ENCODE measurements around the gene CPLX1.
"Not testable (repeated sequence)": the region's sequence is repeated elsewhere in the genome, so short reads cannot be mapped to it uniquely, and the experiment has no call there.

Gene CPLX1

GRCh38 chr4:819401-820229 is 6.3 kb downstream of the CPLX1 start:
- no peak for DNase-seq

DNA sequence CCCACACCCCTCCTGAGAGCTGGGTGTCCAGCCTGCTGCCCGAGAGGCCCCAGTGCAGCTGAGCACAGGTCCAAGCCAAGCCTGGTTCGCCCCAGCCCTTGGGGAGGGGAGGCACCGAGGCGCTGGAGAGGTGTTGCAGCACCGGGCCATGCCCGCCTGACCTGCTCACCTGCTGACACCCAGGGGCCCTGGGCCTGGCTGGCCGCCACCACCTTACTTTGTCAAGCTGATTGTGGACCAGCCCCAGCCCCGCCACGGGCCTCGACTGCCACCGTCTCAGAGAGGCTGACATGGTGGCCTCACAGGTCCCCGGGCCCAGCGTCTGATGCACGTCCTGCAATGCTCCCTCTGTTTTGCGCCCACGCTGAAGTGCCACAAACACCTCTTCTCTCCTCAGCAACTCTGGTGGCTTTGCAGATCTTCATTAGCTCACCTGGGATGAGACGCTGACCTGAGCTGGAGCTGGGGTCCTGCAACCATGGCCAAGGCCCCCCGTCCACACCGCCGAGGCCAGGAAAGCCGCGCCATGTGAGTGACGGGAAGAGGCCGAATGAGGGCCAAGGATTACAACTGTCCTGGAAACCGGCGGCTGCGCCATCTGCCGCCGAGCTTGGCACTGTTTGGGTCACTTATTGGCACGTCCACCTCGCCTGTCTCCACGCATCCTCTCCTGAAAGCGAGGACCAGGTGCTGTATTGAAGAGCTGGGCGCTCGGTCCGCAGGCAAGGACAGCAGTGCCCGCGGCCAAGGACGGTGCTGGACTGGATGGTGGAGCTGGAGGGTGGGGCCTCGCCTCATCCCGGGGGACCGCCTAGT is 7.6 kb downstream of the CPLX1 start:
- no peak for DNase-seq

- DNase-seq, result no peak
These were observed 10.3 kb downstream of the CPLX1 start for GRCh38 chr4:815464-816146.

DNA sequence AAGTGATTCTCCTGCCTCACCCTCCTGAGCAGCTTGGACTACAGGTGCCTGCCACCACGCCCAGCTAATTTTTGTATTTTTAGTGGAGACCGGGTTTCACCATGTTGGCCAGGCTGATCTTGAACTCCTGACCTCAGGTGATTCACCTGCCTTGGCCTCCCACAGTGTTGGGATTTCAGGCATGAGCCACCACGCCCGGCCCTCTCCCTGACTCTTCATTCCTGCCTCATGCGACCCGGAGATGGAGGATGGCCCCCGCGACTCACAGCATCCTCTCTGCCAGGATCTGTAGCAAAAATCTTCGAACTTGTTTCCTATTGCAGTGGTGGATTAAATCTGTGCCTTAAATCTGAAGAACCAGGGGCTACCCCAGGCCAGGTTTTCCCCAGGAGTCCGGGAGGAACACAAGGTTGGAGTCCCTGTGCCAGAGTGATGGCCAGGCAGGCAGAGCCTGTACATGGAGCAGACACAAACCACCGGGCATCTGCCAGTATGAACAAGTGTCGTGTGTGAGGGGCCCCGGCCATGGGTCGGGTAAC is 11.5 kb downstream of the CPLX1 start:
- DNase-seq, result no peak

- no peak for DNase-seq
These were observed 12.0 kb downstream of the CPLX1 start for GRCh38 chr4:813900-814299.

DNA sequence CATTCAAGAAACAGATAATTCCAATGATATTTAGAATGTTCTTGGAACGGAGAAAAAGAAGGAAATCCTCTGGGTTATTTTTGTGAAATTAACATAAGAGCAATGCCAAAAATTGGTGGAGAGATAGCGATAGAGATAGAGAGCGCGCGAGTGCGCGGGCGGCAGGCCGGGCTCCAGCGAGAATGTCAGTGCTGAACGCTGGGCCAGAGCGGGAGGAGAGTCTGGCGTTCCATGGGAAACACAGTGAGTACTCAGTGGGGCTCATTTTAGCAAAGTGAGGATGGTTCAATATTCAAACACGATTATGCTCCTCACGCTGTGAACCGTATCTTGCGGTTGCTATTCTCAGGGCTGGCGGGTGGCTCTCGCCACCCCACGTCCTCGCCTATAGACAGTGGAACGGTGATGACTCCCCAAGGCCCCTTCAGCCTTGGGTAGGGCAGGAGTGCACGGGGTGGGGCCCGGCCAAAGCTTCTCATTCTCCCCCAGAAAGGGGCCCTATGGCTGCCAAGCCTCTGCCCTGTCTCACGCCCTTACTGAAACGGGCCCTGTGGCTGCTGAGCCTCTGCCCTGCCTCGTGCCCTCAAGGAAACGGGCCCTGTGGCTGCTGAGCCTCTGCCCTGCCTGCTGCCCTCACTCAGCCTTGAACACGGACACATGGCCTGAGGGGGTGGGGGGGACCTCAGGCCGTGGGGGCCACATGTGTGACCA is 16.9 kb downstream of the CPLX1 start:
- no peak for DNase-seq

GRCh38 chr4:807792-808191 is 18.1 kb downstream of the CPLX1 start:
- DNase-seq, result no peak

DNA sequence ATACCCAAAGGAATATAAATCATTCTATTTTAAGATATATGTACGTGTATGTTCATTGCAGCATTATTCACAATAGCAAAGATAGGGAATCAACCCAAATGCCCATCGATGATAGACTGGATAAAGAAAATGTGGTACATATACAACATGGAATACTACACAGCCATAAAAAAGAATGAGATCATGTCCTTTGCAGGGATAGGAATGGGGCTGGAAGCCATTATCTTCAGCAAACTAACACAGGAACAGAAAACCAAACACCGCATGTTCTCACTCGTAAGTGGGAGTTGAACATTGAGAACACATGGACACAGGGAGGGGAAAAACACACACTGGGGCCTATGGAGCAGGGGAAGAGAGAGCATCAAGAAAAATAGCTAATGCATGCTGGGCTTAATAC is 18.9 kb downstream of the CPLX1 start:
- not testable (repeated sequence) for DNase-seq

DNA sequence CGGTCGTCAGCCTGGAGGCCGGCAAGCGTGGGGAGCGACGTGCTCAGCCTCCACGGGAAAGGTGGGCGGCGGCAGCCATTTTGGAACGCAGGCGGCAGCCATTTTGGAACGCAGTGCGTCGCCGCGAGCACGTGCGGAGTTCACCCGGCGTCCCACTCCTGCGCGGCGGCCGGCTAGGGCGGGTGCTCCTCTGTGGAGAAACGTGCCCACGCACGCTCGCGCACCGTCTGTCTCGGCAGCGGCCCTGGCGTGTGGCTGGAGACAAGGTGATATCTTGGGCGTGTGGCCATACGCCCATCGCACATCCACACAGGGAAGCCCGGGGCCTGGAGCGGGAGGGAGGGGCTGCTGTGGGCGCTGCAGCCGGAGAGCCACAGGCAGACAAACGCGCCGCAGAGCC is 21.1 kb downstream of the CPLX1 start:
- DNase-seq, result no peak

GRCh38 chr4:803884-804283 is 22.0 kb downstream of the CPLX1 start:
- DNase-seq, result no peak

- DNase-seq, result no peak
These were observed 24.3 kb downstream of the CPLX1 start for GRCh38 chr4:801436-802124.

- DNase-seq, result no peak
These were observed 28.9 kb downstream of the CPLX1 start for GRCh38 chr4:797066-797465.

DNA sequence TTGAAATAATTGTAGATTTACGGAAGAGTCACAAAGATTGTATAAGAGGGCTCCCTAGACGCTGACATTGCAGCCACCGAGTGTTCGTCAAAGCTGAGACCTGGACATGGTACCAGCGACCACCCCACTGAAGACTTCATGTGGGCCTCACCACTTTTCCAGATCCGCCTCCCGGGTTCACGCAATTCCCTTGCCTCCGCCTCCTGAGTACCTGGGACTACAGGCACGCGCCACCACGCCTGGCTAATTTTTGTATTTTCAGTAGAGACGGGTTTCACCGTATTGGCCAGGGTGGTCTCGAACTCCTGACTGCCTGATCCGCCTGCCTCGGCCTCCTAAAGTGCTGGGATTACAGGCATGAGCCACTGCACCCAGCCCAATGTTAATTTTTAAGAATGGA is 29.7 kb downstream of the CPLX1 start:
- DNase-seq, result no peak

DNA sequence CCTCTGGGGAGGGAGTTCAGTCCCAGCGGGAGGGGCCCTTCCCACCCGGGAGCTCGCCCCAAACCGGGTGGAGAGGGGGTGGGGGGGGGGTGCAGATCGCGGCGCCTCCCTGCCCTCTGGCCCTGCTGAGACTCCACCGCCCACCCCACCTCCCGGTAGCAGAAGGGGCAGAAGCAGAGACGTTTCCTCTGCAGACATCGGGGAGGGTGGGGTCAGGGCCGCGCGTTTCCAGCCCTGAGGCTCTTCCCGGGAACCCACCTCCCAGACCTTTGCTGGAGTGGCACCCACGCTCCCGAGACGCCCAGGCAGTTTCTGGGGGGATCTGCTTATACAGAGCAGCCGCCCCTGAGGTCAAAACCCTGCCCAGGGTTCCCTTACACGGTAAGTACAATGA is 30.2 kb downstream of the CPLX1 start:
- DNase-seq, result no peak

GRCh38 chr4:794900-795725 is 30.8 kb downstream of the CPLX1 start:
- no peak for DNase-seq

DNA sequence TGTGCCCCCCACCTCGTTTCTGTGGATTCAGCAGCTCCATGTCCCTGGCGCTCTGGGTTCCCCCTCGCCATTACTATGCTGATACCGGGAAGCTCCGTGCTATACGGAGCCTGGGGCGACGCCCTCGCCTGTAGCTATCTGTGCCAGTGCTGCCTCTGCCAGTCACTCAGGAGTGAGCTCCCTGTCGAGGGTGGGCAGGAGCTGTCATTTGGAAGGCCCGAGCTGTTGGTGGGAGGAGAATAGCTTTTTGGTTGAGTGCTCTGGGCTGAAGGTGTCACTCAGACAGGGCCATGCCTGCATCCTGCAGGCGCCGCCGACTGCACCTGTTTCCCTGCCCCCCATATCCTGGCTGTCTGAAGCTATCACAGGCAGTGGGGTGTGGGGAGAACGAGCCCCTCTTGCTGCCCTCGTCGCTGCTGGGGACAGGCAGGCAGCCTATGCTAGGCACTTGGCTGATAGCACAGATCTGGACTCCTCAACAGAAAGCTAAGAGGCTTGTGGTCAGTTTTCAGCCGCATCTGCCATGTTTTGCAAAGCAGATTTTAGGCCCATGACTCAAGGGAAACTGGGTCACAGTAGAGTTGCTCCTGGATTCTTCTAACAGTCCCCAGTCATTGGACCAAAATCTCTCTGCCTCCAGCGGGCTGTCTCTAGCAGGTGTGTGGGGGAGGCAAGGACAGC is 31.8 kb downstream of the CPLX1 start:
- no peak for DNase-seq

DNA sequence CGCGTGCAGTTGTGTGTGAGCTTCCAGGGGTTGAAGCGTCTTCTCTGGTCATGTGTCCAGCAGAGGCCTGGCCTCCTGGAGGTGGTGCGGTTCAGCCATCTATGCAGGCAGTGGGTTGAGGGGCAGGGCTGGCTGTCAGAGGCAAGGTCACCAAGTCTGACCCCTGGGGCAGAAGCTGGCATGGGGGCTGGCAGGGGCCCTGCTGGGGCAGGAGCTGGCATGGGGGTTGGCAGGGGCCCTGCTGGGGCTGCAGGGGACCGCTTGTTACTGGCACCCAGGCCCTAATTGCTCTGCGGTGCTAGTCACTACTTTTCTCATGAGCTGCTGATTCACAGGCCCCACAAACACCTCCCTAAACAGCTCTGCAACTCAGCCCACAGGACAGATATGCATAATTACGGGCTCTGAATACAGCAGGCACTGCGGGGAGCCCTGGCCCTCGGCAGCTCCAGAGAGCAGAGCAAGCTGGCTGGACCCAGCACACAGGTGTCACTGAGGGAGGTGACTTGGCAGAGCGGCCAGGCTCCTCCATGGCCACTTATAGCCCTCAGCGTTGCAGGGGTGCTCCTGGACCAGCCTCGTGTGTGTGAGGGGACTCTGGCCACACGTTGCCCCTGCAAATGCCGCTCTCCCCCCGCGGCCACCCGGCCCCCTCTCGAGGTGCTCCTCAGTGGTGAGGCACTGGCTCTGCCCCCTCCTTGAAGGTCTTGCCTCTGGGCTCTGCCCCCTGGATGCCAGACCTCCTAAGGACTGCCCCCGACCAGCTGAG is 32.7 kb downstream of the CPLX1 start:
- peak; percentile 77 for DNase-seq

DNA sequence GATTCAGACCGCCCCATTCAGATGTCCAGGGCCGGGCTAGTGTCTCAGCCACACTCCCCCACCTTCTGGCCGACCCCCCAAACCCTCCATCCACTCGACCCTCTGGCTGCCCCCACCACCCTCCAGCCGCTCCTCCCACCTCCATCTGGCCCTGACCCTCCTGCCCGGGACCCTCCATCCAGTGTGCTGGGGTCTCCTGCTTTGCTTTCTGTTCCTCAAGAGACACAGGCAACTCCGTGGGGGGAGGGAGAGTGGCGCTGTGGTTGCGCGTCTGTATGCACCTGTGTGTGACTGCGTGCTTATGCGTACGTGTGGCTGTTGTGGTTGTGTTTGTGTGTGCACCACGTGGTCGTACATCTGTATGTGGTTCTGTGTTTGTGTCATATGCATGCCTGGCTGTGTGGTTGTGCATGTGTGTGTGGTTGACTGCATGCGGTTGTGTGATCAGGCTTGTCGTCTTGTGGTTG is 33.3 kb downstream of the CPLX1 start:
- no peak for DNase-seq

- no peak for DNase-seq
These were observed 33.9 kb downstream of the CPLX1 start for GRCh38 chr4:791898-792625.

Data from NCI-H146 (cell line).